HG03378 (cell line): ENCODE measurements around the gene DYNC1I1.

Experiments
- ATAC-seq: cut with Tn5 transposase; IDR thresholded peaks from one replicate; pipeline ENCODE4 v1.9.1; 2021; ENCODE audit warnings: mild to moderate bottlenecking, moderate library complexity; ENCODE audit not compliant: unreplicated experiment

Gene DYNC1I1

DNA sequence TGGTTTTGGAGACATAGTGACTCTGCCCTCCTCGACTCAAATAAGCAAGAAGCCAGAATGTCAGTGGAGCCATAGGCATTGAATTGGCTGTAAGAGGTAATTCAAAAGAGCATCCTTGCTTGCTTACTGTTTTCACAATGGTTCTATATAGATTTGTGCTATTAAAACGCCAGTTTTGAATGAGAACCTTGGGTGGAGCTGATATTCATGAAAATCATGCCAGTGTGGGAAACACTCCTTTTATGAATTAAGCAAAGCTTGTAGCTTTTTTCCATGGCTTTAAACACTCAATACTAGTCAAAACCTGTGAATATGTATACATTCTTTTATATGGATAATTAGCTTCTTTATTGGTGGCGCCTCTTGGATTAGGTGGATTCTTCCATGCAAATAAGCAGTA is 297.0 kb downstream of the DYNC1I1 start:
- ATAC-seq = no peak

DNA sequence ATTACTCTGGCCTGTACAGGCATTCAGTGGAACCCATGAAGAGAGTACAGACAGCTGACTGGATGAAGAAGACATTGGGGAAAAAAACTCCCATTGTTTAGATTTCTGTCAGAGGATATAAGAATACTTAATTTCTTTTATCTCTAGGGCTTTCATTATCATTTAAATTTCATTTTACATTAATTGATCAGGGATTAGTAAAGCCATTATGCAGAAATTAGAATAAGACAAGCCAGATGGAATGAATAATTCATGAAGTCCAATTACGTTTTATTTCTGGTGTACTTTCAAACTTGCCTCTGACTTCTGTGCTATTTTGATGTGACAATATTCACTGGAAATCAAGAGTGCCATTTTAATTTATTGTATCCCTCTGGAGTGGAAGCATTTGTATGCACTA is 302.5 kb downstream of the DYNC1I1 start:
- ATAC-seq = no peak

GRCh38 chr7:96075510-96076349 is 303.4 kb downstream of the DYNC1I1 start:
- ATAC-seq = peak; percentile 72

DNA sequence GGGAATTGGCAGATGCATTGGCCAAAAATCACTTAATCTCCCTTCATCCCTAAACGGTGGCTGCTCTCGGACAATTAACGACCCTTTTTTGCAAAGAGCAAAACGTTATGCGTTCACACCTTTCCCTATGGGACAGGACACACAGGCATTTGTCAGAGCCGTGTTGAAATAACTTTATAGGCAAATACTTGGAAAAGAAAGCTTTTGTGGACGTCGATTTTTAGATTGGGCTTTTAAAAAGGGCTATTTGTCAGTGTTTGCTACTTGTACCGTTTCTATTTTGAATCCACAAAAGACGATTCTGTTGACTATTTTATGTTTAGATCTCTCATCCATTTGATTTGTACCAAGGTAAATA is 304.0 kb downstream of the DYNC1I1 start:
- ATAC-seq = no peak

DNA sequence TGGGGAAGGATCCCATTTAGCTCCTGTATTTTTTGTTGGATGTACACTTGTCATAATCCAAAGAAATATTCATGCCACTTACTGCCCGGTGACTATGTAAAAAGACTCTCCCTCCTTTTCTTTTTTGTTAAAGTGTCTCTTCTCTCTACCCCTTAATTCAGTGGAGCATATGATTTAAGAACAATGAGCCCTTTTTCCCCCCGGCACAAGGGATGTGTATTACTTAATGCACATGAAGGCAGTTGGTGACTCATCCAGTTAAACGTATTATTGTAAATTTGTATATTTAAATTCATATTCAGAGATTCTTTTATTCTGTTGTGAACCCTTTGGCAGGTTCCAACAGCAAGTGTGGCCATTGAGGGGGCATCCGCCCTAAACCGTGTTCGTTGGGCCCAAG is 307.7 kb downstream of the DYNC1I1 start:
- ATAC-seq = no peak

GRCh38 chr7:96084881-96085553 is 312.7 kb downstream of the DYNC1I1 start:
- ATAC-seq = no peak

- ATAC-seq = no peak
Measured at GRCh38 chr7:96085953-96086352, 313.6 kb downstream of the DYNC1I1 start.

DNA sequence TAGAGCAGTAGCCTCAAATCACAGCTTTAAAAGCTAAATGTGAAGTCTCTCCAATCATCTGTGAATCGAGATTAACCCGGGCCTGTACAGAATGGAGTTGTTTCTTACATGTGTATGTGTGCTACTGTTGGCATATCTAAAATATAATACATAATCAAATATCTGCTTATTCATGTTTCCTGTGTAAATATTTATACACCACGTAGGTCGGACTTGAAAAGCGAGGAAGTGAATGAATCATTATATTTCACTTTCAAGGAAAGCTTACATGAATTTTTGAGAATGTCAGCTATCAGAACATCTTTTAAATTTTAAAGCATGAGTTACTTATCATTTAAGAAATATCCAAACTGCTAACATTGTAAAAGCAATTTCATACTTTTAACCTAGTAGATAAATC is 316.2 kb downstream of the DYNC1I1 start:
- no peak for ATAC-seq

DNA sequence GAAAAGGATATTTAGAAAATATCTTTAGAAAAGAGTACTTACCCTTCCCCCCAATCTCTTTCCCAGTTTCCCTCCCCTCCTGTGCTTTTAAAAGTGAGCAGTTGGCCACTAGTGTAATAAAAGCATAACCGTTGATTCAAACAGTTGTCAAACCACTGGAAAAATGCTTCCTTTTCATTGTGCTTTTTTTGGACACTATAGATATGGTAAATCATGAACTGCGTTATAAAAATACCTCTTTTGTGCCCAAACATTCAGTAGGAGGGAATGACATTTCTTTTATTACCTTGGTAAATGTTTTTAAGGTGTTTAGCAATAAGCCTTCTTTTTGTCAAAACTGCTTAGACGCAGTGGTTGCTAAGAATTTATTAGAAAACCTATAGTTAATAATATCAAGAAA is 317.2 kb downstream of the DYNC1I1 start:
- ATAC-seq = no peak

DNA sequence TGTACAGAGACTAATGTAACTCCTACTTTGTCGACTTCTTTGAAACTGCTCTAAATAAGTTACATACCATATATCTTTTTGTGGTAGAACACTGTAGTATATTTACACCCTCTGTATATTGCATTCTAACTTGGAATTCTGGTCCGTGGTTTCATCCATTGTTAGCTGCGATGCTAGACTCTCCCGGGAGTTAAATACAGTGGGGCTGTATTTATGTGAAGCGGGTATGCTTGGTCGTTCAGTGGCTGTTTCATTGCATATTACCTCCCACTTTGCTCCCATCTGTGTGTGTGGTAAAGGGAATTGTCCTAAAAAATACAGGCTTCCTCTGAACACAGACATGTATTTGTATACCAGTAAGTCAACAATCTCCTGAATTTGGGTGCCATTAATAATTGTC is 318.4 kb downstream of the DYNC1I1 start:
- no peak for ATAC-seq

GRCh38 chr7:96093435-96093834 is 321.1 kb downstream of the DYNC1I1 start:
- no peak for ATAC-seq

DNA sequence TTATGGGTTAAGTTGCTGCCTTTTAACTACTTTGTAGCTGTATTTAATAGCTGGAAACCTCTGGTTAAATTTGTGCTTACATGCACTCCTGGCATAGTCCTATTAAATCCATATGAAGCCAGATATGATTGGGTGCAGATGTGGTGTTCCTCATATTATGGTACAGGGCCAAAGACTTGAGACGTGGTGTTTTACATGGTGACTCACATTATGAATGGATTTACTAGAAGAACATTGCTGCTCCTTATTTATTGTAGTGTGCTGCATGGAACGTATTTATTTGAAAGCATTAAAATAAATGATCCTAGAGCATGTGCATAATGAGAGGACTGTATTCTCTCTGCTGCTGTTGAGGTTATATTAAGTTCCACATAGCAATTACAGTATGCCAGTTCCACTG is 325.5 kb downstream of the DYNC1I1 start:
- ATAC-seq = no peak

DNA sequence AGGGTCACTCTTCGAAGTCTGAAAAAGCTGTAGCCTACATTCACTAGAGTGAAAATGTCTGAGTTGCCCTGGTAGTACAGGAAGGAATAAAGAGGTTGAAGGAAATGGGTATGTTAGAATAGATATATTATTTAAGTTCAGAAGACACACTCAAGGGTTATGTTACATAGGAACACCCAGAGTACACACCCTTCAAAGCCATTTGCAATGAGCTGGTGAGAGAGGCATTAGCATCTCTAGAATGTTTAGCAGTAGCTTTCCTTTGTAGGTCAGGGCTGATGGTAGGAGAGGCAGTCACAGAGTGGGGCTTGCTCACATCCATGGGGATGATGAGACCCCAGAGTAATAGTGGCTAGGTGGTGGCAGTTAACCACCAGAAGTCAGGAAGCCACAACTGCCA is 328.4 kb downstream of the DYNC1I1 start:
- no peak for ATAC-seq

DNA sequence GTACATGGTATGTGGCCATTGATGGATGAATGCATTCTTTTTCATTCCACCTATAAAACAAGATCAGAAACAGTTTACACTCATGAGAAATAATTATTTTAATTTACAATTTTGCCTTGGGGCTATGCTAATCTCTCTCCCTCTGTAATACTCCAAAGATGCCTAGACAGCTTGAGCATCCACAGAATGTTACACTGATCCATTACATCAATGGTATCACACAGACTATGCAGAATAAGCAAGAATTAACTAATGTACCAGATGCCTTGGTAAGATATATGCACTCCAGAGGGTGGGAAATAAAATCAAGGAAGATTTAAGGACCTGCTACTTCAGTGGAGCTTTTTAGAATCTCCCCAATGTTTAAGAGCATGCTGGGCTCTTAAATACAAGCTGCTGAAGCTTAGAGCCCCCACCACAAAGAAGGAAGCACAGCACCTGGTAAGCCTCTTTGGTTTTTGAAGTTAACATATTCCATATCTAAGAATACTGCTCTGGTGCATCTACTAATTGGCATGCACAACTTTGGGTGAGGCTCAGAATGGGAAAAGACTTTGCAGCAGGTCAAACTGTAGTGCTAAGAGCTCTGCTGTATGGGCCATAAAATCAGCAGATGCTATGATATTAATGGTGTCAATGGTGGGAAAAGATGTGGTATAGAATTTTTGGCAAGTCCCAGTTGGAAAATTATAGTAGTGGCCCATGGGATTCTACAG is 329.9 kb downstream of the DYNC1I1 start:
- ATAC-seq = no peak

GRCh38 chr7:96104984-96105383 is 332.6 kb downstream of the DYNC1I1 start:
- no peak for ATAC-seq

- no peak for ATAC-seq
Measured at GRCh38 chr7:96111405-96111804, 339.1 kb downstream of the DYNC1I1 start.

DNA sequence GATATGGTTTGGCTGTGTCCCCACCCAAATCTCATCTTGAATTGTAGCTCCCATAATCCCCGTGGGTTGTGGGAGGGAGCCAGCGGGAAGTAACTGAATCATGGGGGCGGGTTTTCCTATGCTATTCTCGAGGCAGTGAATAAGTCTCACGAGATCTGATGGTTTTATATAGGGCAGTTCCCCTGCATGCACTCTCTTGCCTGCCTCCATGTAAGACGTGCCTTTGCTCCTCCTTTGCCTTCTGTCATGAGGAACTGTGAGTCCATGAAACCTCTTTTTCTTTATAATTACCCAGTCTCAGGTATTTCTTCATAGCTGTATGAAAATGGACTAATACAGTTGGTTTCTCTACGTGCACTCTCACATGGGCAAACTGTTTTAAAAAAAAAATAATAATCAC is 341.8 kb downstream of the DYNC1I1 start:
- no peak for ATAC-seq

- no peak for ATAC-seq
Measured at GRCh38 chr7:96116173-96116572, 343.8 kb downstream of the DYNC1I1 start.

DNA sequence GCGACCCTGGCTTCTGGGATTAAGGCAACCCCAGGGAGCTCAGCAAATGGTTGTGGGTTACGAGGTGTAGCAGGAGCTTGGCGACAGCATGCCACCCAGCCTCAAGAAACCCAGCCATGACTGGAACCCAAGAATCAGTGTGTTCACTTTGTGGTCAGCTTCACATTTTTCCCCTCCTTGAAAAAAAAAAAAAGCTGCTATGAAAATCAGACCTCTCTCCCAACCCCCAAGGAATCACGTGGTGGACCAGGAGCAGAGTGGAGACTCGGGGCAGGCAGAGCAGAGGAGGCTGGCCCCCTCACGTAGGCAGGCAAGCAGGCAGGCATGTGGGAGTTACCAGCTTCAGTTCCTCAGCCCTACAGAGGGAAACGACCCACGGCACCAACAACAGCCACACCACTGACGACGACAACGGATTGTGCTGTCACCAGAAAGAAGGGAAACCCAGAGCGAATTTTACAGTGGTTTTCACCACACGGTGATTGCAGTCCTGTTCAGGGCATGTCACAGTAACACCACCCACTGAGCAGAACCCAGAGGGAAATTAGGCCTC is 346.2 kb downstream of the DYNC1I1 start:
- ATAC-seq = no peak

- ATAC-seq = no peak
Measured at GRCh38 chr7:96120445-96121225, 348.3 kb downstream of the DYNC1I1 start.

GRCh38 chr7:96121752-96122151 is 349.4 kb downstream of the DYNC1I1 start:
- no peak for ATAC-seq
